Hepatocyte (in vitro differentiated cells): Measurements from ENCODE around the gene RASSF8. TPM values are rescaled to one million over a fixed set of nuclear protein-coding genes. Genes with fewer than 3 reads are reported as not detected.

Source experiments
- DNase-seq: peaks from one replicate; pipeline ENCODE4 v3.0.0-alpha.2; 2016; ENCODE audit warnings: low spot score
- H2AFZ ChIP-seq: fragments of 200-600 bp; sonication (generic); 2 replicates; pipeline ENCODE4 v1.6.0; 2016; ENCODE audit warnings: antibody characterized with exemption, mild to moderate bottlenecking
- H3K27ac ChIP-seq: fragments of 200-600 bp; sonication (generic); 2 replicates; pipeline ENCODE4 v1.5.1; 2016; ENCODE audit warnings: mild to moderate bottlenecking
- H3K27me3 ChIP-seq: fragments of 200-600 bp; sonication (generic); 2 replicates; pipeline ENCODE4 v1.6.1; 2016
- H3K36me3 ChIP-seq: fragments of 200-600 bp; sonication (generic); replicated peaks from 2 replicates; pipeline ENCODE4 v1.5.1; 2016; ENCODE audit warnings: low read depth; ENCODE audit not compliant: insufficient read depth
- H3K4me1 ChIP-seq: fragments of 200-600 bp; sonication (generic); 2 replicates; pipeline ENCODE4 v1.5.1; 2016; ENCODE audit warnings: mild to moderate bottlenecking, moderate library complexity; ENCODE audit not compliant: insufficient read depth
- H3K4me2 ChIP-seq: fragments of 200-600 bp; sonication (generic); 2 replicates; pipeline ENCODE4 v1.6.0; 2016
- H3K4me3 ChIP-seq: fragments of 200-600 bp; sonication (generic); 2 replicates; pipeline ENCODE4 v1.5.1; 2016; ENCODE audit warnings: mild to moderate bottlenecking
- H3K79me2 ChIP-seq: fragments of 200-600 bp; sonication (generic); 2 replicates; pipeline ENCODE4 v1.6.0; 2017; ENCODE audit warnings: mild to moderate bottlenecking
- H3K9me2 ChIP-seq: fragments of 200-600 bp; sonication (generic); replicated peaks from 2 replicates; pipeline ENCODE4 v1.6.0; 2017; ENCODE audit warnings: mild to moderate bottlenecking; ENCODE audit not compliant: insufficient read depth
- H3K9me3 ChIP-seq: fragments of 200-600 bp; sonication (generic); 2 replicates; pipeline ENCODE4 v1.5.1; 2016; ENCODE audit warnings: low read depth, mild to moderate bottlenecking
- H4K20me1 ChIP-seq: fragments of 200-600 bp; sonication (generic); 2 replicates; pipeline ENCODE4 v1.6.0; 2016; ENCODE audit warnings: mild to moderate bottlenecking; ENCODE audit not compliant: insufficient read depth, poor library complexity, severe bottlenecking
- CTCF ChIP-seq: fragments of 200-600 bp; sonication (generic); IDR thresholded peaks from 2 replicates; pipeline ENCODE4 v1.5.1; 2016; ENCODE audit warnings: antibody characterized with exemption, mild to moderate bottlenecking; ENCODE audit not compliant: poor library complexity
- EZH2 ChIP-seq: fragments of 200-600 bp; sonication (generic); IDR thresholded peaks from 2 replicates; pipeline ENCODE4 v1.6.1; 2016; ENCODE audit warnings: antibody characterized with exemption, mild to moderate bottlenecking, borderline replicate concordance
- EZH2phosphoT487 ChIP-seq: fragments of 200-600 bp; sonication (generic); IDR thresholded peaks from one replicate; pipeline ENCODE4 v1.6.1; 2018; ENCODE audit warnings: antibody characterized with exemption, mild to moderate bottlenecking, low read depth, moderate library complexity; ENCODE audit not compliant: unreplicated experiment, severe bottlenecking
- WGBS: methylation state at CpG from one replicate; pipeline ENCODE4 v1.1.6; 2016; ENCODE audit warnings: low lambda C conversion rate; ENCODE audit errors: missing lambda C conversion rate; 5-methylcytosine and 5-hydroxymethylcytosine counted together
- polyA plus RNA-seq: library from polyadenylated mRNA; unstranded; fragments of >200 nt; fragmentation: Nextera tagmentation; extraction: Ambion mirVana; gene quantifications from 2 replicates; pipeline ENCODE4 v1.2.1, GENCODE V29; 2016
- total RNA-seq: library from RNA; depleted of rRNA; stranded (reverse); fragments of >200 nt; gene quantifications from 2 replicates; pipeline ENCODE4 v1.2.3, GENCODE V29; 2014

RASSF8 gene
- total and polyA plus RNA-seq, 2 experiments from 2014 or later = 24.6 to 46.2 TPM

- Histone ChIP-seq H3K9me2 (no peaks in the 10 kb centered on the region), H4K20me1 (peaks cover 7% of the 10 kb centered on the region), H3K9me3 (no peaks in the 10 kb centered on the region), H3K27me3 (no peaks in the 10 kb centered on the region), H3K36me3 (no peaks in the 10 kb centered on the region), H2AFZ (no peak overlapping the region), H3K4me2 (no peak overlapping the region), H3K27ac (no peak overlapping the region), H3K79me2 (peaks cover 78% of the 10 kb centered on the region), H3K4me1 (no peaks in the 10 kb centered on the region), H3K4me3 (no peak overlapping the region)
- no peak for TF ChIP-seq EZH2
- TF ChIP-seq EZH2phosphoT487 = no peak
- TF ChIP-seq CTCF = no peak
- WGBS = 76% methylated on average over 6 of the region's 6 CpGs
- no peak for DNase-seq
Measured at GRCh38 chr12:26010293-26010821, 51.9 kb downstream of the RASSF8 start.

DNA sequence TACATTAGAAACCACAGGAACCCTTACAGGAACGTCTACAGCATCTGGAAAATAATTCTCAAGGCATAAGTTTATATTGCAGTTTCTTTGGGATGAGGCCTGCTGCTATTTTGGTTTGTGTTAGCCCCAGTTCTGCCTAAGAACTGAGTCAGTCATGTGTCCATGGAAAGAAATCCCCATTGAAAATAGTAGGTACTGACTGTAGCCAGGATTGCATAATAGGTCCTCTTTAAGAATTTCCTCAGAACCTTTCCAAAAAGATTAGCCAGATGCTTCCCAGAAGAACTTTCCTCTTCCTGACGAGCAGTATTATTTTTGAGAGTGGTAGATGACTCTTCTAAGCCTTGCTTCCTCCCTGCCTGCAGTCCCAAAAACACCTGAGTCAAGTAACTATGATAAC, 52.6 kb downstream of the RASSF8 start:
- H3K9me2 ChIP-seq = no peaks in the 10 kb centered on the region
- H4K20me1 ChIP-seq = peaks cover 3% of the 10 kb centered on the region
- H3K4me1 ChIP-seq = no peaks in the 10 kb centered on the region
- H3K79me2 ChIP-seq = peaks cover 78% of the 10 kb centered on the region
- H3K27ac ChIP-seq = no peak overlapping the region
- WGBS = 76% methylated on average over 2 of the region's 2 CpGs
- no peaks in the 10 kb centered on the region for H3K27me3 ChIP-seq
- H2AFZ ChIP-seq = no peak overlapping the region
- H3K4me3 ChIP-seq = no peak overlapping the region
- H3K9me3 ChIP-seq = no peaks in the 10 kb centered on the region
- no peak overlapping the region for H3K4me2 ChIP-seq
- no peak for DNase-seq
- TF ChIP-seq CTCF = no peak
- TF ChIP-seq EZH2phosphoT487 = no peak
- no peak for TF ChIP-seq EZH2
- no peaks in the 10 kb centered on the region for H3K36me3 ChIP-seq

GRCh38 chr12:26014085-26014484, 55.6 kb downstream of the RASSF8 start:
- no peaks in the 10 kb centered on the region for H3K9me2 ChIP-seq
- H3K4me3 ChIP-seq = no peak overlapping the region
- DNase-seq = no peak
- no peak overlapping the region for H3K4me2 ChIP-seq
- no peaks in the 10 kb centered on the region for H3K36me3 ChIP-seq
- H3K27ac ChIP-seq = no peak overlapping the region
- H4K20me1 ChIP-seq = no peaks in the 10 kb centered on the region
- TF ChIP-seq EZH2phosphoT487 = no peak
- no peak for TF ChIP-seq EZH2
- TF ChIP-seq CTCF = no peak
- no peak overlapping the region for H2AFZ ChIP-seq
- 93% methylated on average over 6 of the region's 6 CpGs for WGBS
- no peaks in the 10 kb centered on the region for H3K27me3 ChIP-seq
- no peaks in the 10 kb centered on the region for H3K9me3 ChIP-seq
- H3K4me1 ChIP-seq = no peaks in the 10 kb centered on the region
- peaks cover 74% of the 10 kb centered on the region for H3K79me2 ChIP-seq

GRCh38 chr12:26016516-26016915, 58.0 kb downstream of the RASSF8 start:
- Histone ChIP-seq H3K27ac (no peak overlapping the region), H3K79me2 (peaks cover 78% of the 10 kb centered on the region), H4K20me1 (no peaks in the 10 kb centered on the region), H2AFZ (no peak overlapping the region), H3K9me3 (no peaks in the 10 kb centered on the region), H3K4me2 (no peak overlapping the region), H3K9me2 (no peaks in the 10 kb centered on the region), H3K4me3 (no peak overlapping the region), H3K4me1 (no peaks in the 10 kb centered on the region), H3K27me3 (no peaks in the 10 kb centered on the region), H3K36me3 (no peaks in the 10 kb centered on the region)
- no peak for TF ChIP-seq CTCF
- TF ChIP-seq EZH2 = no peak
- TF ChIP-seq EZH2phosphoT487 = no peak
- no peak for DNase-seq
- 75% methylated on average over 2 of the region's 2 CpGs for WGBS
